AG10803 (cell line): ENCODE data around the gene TPST2.

Experiments
- DNase-seq: peaks from one replicate; pipeline ENCODE4 v3.0.0; 2010; ENCODE audit warnings: low read depth
- H3K4me3 ChIP-seq: 2 replicates; pipeline ENCODE4 v1.5.1; 2011; ENCODE audit warnings: mild to moderate bottlenecking, low read length, control low read depth
- TF ChIP-seq, protein P1 (sequence below): conservative IDR thresholded peaks from 2 replicates; pipeline ENCODE4 v1.5.1; 2011; ENCODE audit warnings: mild to moderate bottlenecking, low read length, control low read depth, inconsistent platforms

The TPST2 gene

GRCh38 chr22:26565181-26565580 lies 24.8 kb downstream of the TPST2 start:
- H3K4me3 ChIP-seq = no peak overlapping the region
- TF ChIP-seq, protein P1, sequence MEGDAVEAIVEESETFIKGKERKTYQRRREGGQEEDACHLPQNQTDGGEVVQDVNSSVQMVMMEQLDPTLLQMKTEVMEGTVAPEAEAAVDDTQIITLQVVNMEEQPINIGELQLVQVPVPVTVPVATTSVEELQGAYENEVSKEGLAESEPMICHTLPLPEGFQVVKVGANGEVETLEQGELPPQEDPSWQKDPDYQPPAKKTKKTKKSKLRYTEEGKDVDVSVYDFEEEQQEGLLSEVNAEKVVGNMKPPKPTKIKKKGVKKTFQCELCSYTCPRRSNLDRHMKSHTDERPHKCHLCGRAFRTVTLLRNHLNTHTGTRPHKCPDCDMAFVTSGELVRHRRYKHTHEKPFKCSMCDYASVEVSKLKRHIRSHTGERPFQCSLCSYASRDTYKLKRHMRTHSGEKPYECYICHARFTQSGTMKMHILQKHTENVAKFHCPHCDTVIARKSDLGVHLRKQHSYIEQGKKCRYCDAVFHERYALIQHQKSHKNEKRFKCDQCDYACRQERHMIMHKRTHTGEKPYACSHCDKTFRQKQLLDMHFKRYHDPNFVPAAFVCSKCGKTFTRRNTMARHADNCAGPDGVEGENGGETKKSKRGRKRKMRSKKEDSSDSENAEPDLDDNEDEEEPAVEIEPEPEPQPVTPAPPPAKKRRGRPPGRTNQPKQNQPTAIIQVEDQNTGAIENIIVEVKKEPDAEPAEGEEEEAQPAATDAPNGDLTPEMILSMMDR = no peak
- DNase-seq = no peak

GRCh38 chr22:26564672-26565071 lies 25.3 kb downstream of the TPST2 start:
- H3K4me3 ChIP-seq = no peak overlapping the region
- TF ChIP-seq, protein P1 = no peak
- DNase-seq = no peak

GRCh38 chr22:26564181-26564580 lies 25.8 kb downstream of the TPST2 start:
- TF ChIP-seq, protein P1 = no peak
- H3K4me3 ChIP-seq = no peak overlapping the region
- DNase-seq = no peak

GRCh38 chr22:26563022-26563421 lies 26.9 kb downstream of the TPST2 start:
- no peak for DNase-seq
- TF ChIP-seq, protein P1 = 0 out of 2 replicates have a peak, but pooled peaks have one; percentile 1
- no peak overlapping the region for H3K4me3 ChIP-seq

DNA sequence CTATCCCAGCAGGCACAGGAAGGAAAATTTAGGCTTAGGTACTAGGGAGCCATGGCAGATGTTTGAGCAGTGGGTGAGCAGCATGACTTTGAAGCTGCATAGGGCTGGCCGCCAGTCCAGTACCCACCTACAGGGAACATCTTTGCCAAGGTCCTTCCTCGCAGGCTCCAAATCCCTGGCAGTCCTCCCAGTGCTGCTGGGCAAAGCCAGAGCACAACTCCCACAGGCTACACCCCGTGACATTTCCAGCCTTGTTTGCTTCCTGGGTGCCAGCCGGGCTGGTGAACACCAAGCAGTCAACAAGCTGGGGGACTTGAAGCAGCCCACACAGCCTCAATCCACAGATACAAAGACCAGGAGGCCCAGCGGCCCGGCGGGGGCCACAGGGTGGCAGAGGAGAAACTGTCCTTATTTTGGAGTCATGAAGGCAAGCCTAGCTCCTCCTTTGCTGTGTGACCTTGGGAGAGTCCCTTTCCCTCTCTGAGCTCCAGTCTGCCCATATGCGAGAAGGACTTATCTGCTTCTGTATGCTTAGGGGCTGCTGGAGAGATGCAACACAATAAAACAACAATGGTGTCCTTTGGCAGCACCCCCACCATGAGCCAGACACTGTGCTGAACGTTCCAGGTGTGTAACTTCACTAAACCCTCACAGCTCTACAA lies 28.0 kb downstream of the TPST2 start:
- DNase-seq = no peak
- TF ChIP-seq, protein P1 = no peak
- H3K4me3 ChIP-seq = no peak overlapping the region

DNA sequence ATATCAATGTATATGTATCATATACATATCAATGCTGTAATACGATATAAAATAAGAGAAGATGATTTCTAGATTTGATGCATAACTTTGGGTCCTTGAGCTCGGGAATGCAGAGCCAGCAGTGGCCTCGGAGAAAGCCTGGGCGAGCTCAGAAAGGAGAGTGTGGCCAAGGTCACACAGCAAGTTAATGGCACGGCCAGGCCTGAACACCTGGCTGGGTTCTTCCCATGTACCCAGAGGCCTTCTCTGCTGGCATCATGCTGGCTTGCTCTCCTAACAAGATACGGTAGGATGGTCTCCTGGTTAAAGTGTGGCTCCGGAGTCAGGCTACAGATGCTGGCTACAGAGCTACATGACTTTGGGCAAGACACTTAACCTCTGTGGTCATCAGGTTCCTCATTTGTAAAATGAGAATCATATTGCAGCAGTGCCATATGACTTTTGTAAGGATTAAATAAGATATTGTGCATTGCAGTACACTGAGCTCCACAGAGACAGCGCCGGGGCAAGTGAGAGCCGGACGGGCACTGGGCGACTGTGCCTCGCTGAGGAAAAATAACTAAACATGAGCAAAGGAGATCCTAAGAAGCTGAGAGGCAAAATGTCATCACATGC lies 29.9 kb downstream of the TPST2 start:
- DNase-seq = no peak
- TF ChIP-seq, protein P1 = no peak
- no peak overlapping the region for H3K4me3 ChIP-seq
